GM19452 (cell line): Measurements from ENCODE around the gene CNTN5.

Experiments used
- ATAC-seq: cut with Tn5 transposase; IDR thresholded peaks from one replicate; pipeline ENCODE4 v1.9.1; 2021; ENCODE audit not compliant: unreplicated experiment

CNTN5 gene

DNA sequence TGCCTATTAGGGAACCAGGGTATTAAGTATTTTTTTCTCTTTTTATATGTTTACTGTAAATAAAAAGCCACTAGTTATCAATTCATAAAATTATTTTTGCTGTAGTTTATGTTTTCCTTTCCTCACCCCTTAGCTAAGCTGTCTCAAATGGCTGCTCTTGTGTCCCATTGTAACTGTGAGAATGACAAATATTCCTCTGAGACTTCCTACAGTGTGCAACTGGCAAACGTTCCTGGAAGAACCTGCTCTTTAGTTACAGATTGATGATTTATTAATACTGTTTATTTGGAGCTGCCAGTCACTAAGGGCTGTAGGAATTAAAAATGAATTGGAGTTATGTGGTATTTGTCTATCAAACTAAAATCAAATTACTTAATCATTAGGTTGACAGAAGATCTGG, 990.9 kb downstream of the CNTN5 start:
- ATAC-seq, result no peak

DNA sequence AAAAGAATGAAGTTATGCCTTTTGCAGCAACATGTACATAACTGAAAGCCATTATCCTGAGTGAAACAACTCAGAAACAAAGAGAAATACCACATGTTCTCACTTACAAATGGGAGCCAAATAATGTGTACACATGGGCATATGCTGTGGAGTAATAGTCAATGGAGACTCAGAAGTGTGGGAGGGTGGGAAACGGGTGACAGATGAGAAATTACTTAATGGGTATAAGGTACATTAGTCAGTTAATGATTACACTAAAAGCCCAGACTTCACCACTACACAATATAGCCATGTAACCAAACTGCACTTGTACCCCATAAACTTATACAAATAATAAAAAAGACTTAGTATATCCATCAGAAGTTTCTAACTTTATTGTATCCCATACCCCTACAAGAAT, 992.3 kb downstream of the CNTN5 start:
- no peak for ATAC-seq

DNA sequence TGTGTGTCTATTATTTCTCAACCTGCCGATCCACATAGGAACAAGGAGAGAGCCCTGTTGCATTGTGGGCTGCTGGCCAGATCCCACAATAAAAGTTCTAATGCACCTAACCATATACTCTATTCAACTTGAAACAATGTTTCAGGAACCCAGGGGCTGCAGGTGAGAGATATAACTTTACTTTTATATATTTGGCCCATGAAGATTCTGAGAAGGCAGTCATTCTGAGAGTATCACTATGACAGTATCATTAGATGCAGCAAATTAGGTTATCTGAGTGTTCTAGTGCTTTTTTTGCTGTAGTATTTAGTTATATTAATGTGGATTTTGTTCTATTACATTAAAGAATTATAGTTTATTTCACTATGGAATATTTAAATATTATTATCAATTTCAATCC, 1011.2 kb downstream of the CNTN5 start:
- ATAC-seq, result no peak

GRCh38 chr11:100061006-100061405, 1040.3 kb downstream of the CNTN5 start:
- ATAC-seq, result no peak

GRCh38 chr11:100066399-100066798, 1045.7 kb downstream of the CNTN5 start:
- no peak for ATAC-seq

GRCh38 chr11:100068116-100068515, 1047.4 kb downstream of the CNTN5 start:
- no peak for ATAC-seq

DNA sequence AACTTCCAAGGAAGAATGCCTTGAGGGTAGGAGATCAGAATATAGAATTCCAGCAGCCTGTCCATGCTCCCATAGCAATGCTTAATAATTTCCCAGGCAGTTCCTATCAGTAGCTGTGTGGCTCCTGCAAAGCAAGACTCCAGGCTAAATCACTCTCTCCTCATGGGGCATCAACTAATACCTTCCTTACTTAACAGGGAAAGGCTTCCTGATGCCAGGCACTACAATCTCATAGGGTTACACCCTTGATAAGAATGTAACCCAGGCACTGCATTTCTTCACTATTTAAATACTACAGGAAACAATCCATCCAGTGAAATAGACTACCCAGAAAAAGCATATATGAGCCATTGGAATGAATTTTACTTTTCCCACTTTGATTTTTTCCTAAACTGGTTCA, 1051.4 kb downstream of the CNTN5 start:
- no peak for ATAC-seq

DNA sequence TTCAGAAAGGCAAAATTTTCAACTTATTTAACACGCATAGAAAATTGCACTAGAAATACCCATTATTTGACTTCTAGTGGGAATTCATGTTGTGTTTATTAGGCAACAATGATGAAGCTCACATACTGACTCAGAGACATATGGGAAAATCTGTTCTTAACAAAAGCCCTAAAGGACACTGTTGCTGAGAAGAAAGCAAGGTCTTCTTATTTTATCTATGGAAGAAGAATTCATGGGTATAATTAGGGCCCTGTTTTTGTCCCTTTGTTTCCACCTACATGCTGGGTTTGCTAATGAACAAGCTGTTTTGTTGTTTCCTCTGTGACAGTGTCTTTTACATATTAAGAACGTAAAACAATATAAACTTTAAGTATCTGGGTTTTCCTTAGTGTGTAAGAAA, 1059.6 kb downstream of the CNTN5 start:
- ATAC-seq, result no peak

DNA sequence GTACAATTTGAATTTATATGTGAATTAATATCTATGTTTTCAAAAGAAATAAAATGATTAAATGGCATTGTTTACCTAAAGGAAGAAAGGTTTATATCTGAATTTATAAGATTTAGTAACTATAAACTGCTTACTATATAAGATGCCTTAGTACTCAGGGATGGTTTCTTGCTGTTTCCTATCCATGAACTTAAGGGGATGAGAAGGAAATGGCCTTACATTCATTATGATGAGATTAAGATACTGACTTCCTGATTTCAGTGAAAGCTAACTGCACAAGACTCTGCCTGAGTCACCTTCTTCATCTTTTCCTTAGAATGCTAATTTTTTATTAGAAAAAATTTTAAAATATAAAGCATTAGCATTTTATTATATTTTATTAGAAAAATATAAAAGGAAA, 1060.1 kb downstream of the CNTN5 start:
- no peak for ATAC-seq

DNA sequence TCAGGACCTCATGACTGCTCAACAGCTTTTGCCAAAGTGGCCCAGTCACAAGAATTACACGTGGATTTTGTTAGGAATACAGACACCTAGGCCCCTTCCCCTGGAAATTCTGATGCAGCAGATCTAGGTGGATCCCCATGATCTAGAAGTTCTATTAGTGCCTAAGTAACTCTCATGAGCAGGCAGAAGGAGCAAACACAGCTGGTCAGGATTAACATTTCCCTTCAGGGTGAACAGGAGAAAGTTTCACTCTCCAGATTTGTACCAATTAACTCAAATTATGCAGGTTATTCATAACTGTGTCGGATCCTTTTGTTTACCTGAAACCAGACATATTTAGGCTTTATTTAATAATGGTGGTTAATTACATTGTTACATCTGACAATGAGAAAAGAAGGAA, 1072.9 kb downstream of the CNTN5 start:
- no peak for ATAC-seq

- no peak for ATAC-seq
These were observed 1073.5 kb downstream of the CNTN5 start for GRCh38 chr11:100094121-100094865.

GRCh38 chr11:100095809-100096208, 1075.1 kb downstream of the CNTN5 start:
- no peak for ATAC-seq

DNA sequence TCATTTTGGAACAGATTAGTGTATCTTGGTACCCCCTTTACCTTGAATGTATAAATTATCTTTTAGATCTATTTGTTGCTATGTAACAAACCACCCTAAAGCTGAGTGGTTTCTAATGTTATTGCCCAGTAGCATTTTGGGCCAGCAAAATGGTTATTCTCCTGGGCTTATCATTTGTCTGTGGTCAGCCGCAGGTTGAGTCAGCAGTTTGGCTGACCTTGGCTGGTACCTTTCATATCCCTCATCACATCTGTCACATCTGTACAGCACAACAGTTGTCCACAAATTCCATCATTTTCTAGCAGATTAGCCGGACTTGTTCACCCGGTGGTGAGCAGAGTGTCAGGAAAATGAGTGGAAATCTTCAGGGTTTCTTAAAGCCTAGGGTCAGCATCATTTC, 1077.8 kb downstream of the CNTN5 start:
- no peak for ATAC-seq

- no peak for ATAC-seq
These were observed 1084.7 kb downstream of the CNTN5 start for GRCh38 chr11:100105255-100105981.

DNA sequence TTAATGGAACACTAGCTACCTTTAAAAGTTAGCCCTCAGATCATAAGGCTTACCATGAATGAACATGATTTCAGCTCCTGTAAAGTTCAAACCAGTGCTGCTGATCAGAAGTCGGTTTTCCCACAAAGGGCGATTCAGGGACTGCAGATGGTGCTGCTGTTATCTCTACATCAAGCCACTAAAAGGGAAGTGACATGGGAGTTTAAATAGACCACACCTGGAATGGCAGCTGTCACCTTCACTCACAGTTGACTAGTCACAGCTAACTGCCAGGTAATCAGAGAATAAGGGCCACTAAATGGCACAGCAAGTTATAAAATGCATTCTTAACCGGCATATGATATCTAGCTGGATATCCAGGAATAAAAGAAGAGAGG, 1085.2 kb downstream of the CNTN5 start:
- no peak for ATAC-seq

GRCh38 chr11:100119176-100119575, 1098.4 kb downstream of the CNTN5 start:
- no peak for ATAC-seq

GRCh38 chr11:100133114-100133513, 1112.4 kb downstream of the CNTN5 start:
- ATAC-seq, result no peak

DNA sequence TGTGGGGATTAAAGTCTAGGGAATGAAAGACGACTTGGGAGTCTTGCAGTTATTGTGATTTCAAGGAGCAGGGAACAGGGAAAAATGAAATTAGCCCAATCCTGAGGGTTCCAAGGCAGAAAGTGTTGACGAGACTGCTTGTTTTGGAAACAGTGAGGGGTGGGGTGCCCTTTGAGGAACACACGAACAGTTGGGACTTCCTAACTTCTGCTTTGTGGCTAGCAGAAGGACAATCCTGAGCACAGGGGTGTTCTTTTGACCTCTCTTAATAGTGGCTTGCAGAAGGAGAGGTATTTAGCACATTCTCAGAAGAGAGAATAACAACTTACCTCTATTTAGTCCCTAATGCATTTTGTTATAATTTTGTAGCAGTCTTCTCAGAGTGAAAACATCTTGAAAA, 1120.5 kb downstream of the CNTN5 start:
- no peak for ATAC-seq

DNA sequence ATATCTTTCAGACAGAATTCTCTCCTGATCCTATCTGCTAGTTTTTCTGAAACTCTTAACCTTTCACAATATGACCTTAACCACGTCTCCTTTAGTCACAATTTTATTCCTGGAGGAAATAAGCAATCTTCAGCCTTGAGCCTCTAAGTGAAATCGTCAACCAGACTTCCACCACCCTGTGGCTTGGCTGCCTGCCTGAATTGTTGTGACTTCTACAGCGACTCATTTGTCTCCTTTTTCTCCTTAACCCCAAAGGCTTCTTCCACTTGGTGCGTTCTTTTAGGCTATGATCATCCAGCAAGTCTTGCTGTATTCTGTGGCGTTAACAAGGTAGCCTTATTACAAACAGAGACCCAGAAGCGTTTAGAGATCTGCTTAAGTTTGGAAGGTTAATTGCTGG, 1131.2 kb downstream of the CNTN5 start:
- no peak for ATAC-seq

DNA sequence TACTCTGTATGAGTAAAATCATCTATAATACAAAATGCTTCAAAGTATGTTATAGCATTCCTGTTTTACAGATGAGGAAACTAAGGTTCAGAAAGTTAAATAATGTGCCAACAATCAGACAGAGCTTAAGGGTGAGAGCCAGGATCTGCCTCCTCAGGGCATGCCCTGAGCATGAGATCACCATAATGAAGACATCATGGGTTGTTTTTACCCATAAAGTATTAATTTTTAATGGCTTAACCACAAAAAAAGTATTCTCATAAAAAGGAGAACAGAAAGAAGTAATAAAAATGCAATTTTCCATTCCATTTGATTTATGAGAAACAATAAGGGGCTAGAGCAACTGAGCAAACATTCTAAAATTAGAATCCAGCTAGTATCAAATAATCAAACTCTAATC, 1132.0 kb downstream of the CNTN5 start:
- ATAC-seq, result no peak

GRCh38 chr11:100163471-100163870, 1142.7 kb downstream of the CNTN5 start:
- no peak for ATAC-seq

GRCh38 chr11:100174881-100175280, 1154.1 kb downstream of the CNTN5 start:
- no peak for ATAC-seq

- no peak for ATAC-seq
These were observed 1155.7 kb downstream of the CNTN5 start for GRCh38 chr11:100176456-100176855.
